HG03354 (cell line): ENCODE measurements around the gene MTERF4.

ENCODE experiments used
- ATAC-seq: cut with Tn5 transposase; IDR thresholded peaks from one replicate; pipeline ENCODE4 v1.9.1; 2021; ENCODE audit warnings: mild to moderate bottlenecking; ENCODE audit not compliant: unreplicated experiment, poor library complexity, severe bottlenecking

The MTERF4 gene, protein sequence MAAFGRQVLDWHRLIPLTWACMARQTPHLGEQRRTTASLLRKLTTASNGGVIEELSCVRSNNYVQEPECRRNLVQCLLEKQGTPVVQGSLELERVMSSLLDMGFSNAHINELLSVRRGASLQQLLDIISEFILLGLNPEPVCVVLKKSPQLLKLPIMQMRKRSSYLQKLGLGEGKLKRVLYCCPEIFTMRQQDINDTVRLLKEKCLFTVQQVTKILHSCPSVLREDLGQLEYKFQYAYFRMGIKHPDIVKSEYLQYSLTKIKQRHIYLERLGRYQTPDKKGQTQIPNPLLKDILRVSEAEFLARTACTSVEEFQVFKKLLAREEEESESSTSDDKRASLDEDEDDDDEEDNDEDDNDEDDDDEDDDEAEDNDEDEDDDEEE

DNA sequence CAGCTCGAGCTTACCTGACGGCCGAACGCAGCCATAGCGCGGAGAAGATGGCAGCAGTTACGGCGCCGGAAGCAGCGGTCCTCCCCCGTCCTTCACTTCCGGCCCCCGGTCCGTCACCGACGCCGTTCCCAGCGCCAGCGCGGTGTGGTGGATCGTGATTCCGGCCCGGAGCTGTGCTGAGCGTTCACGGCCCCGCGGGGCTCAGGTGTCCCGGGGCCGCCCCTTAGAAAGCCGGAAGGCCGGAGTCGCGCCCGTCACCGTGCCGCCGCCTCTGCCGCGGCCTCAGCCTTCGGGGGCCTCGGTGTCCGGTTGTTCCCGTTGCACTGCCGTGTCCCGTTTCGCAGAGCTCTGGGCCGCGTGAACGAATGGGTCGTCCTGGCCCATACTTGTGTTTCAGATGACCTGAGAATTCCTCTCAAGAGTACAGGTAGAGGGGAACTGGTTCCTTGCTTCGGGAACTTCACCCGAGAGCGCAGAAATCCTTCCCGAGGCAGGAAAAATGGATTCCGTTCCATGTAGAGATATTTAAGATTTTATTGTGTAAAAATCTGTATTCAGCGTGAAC, at the start of gene MTERF4:
MTERF4 (minus strand) TSS at position 49 of the 565 bp plus-strand sequence; CDS start at position 35, 14 bp downstream.
- peak; percentile 94 for ATAC-seq

DNA sequence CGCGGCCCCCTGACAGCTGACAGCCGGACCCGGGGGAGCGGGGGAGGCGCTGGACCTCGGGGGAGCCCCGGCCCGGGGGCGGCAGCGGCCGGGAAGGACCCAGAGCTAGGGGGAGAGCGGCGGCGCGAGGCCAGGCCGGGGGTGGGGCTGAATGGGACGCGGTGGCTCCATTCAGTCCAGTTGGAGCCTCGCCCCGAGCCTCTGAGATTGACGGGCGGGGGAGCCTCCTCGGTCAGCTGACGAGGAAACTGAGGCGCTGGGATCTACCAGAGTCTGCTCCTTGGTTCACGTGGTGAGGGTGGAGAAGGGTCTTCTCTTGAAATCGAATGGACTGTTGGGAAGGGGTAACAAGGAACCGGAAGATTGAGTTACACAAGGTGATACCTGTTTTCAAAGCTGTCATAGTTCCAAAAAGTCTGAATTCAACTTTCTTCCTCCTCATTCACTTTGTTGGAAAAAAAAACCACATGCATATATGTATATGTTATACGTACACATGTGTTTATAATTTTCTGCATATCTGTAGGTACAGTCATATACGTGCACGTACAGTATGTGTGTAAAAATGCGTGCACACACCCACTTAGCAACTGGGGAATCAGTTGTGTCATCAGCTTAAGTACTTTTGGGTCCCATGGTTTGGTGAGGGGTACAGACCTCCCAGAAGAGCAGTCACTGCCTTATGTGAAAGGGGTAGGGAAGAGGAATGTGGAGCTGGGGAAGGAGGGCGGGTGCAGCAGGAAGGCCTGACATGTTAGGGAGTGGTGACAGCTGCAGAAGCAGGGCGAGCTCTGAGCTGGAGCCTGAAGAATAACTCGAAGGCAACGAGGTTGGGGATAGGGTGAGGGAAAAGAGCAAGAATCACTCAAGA, 48.8 kb upstream of the MTERF4 start:
- no peak for ATAC-seq

DNA sequence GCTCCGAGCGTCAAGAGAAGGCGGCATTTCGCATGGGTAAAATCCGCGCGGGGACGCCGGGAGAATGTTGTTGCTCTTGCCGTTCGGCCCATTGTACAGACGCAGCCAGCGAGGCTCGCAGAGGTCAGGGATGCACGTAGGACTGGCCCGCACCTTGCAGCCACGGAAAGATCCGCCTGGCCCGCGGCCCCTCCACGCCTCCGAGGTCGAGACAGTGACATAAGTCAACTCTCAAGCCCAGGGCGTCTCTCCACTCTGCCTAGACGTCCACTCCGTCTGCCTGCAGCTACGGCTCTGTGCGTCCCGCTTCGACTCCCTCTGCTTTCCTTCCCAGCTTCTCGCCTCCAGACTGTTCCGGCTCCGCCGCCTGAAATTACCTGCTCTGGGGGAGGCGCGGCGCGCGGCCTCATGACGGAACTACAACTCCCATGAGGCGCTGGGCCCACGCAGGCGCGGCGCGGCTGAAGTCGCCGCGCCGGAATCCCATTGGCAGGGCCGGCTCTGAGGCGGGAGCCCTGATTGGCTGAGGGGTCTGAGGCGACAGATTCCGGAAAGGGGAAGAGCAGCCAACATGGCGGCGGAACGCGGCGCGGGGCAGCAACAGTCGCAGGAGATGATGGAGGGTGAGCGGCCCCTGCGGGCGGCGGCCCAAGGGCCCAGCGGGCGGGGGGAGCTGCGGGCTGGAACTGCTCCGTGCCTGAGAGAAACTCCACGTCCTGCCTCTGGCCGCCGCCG, 48.0 kb upstream of the MTERF4 start, which contains the start of gene PPP1R7:
PPP1R7 (plus strand) TSS at position 543 of the 735 bp plus-strand sequence; CDS start at position 572, 29 bp downstream.
- ATAC-seq: peak; percentile 80

DNA sequence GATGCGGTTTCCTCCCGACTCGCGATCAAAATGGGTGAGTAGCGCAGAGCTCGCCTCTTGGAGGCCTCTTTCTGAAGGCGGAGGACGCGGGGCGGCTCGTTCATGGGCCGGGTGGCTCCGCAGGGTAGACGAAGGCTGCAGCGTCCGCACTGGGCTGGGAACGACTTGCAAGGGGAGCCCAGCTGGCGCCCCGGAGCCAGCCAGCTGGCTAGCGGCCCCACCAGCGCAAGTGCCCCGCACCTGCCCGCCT, 47.5 kb upstream of the MTERF4 start:
- ATAC-seq: peak; percentile 22

DNA sequence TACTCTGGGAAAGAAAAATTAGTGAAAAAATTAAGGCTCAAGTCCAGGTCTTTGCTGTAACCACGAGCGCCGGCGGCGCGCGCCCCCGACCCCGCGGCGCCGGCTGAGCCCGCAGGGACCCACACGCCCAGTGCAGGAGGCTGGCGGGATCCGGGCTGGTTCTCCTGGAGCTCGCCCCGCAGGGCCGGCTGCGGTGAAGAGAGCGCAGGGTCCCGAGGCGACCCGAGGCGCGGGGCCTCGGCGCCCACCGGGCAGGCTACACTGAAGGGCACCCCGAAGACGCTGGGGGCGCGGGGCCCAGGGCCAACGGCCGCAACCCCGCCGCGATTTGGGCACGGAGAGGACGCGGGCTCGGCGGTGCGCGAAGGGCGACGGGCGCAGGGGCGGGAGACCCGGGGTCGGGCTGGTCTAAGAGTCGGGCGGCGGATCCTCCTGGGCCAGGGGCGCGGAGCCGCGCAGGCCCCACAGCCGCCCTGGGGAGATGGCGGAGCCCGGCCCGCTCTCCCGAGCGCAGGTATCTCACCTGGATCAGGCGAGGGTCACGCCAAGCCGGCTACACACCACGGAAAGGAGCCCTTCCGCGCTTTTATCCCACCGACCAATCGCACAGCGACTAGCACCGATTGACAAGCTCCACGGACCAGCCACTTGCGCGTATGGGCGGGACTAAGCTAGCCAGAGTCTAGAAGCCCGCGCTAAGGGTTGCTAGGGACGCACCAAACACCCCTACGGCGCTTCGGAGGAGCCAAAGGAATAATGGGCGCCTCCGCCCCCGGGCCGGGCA, 47.0 kb upstream of the MTERF4 start, which contains the start of gene PASK:
PASK (minus strand) TSS at position 582 of the 784 bp plus-strand sequence. CDS start 6,440 bp downstream, outside the sequence.
- ATAC-seq: peak; percentile 82

DNA sequence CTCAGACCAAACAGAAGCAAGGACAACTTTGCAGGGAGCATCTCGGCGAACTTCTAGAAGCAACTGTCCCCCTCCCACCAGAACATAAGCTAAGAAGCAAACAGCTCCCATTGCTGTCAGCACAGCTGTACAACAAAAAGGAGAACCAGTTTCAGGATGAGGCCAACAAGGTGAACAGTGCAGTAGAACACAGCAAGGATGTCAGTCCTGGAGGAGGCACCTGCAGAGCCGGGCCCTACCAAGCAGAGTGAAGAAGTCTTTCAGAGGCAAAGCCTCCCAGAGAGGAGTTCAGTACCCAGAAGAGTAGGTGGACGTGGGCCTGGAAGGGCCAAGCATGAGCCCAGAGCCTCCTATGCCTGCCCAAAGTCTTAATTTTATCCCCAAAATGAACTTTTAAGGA, 46.2 kb upstream of the MTERF4 start:
- ATAC-seq: no peak

DNA sequence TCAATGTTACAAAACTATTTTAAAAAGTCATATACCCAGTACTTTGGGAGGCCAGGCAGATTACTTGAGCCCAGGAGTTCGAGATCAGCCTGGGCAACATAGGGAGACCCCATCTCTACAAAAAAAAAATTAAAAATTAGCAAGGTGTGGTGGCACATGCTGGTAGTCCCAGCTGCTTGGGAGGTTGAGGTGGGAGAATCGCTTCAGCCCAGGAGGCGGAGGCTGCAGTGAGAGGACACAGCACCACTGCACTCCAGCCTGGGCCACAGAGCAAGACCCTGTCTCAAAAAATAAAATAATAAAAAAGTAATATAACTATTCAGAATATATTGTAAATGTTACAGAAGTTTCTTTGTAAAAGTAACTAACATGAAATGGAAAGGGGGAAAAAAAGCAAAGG, 45.2 kb upstream of the MTERF4 start:
- no peak for ATAC-seq

DNA sequence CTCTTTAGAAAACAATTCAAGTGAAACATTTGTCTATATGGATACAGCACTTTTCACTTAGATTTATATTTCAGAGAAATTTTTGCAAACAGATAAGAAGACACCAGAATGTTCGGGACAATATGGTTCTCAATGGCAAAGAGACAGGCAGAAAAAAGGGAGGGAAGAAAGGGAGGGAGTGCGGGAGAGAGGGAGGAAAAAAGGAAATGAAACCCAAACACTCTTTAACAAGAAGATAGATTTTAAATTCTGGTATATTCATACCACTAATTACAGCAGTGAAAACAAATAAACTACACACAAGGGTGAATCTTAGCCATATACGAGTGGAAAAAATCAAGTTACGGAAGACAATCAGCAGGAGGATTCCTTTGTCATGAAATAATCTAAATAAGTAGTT, 44.2 kb upstream of the MTERF4 start:
- no peak for ATAC-seq

DNA sequence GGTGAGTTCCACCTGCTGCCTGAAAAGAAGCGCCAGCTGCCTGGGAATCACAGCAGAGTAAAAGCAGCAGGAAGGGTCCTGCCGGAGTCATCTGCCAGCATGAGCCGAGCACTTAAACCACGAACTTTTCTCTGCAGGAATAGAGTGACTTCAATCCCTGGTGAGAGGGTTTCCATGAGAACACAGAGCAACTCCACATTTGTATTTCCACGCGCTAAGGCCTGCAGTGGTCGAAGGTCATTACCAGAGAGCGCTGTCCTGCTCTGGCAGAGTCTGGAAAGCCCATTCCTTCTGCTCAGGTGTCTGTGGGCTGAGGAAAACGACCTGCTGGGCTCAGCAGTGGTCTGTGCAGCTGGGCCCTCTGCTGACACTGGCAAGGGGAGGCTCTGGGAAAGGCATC, 40.5 kb upstream of the MTERF4 start:
- no peak for ATAC-seq

DNA sequence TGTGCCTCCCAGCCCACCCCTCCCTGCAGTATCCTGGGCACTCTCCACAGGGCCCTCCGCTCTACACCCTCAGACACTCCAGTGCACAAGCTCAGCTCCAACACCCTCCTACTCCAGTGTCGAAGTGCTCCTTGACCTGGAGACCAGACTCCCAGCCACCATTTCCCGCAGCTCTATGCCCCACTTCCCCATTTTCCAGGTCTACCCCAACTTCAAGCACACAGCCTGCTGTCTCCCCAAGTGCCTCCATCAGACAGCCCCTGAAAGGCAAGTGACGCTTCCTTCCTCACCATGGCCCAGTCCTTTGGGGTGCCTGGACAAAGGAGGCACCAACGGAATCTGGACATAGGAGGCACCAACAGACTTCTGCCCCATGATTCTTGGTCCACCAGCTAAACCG, 40.0 kb upstream of the MTERF4 start:
- no peak for ATAC-seq

DNA sequence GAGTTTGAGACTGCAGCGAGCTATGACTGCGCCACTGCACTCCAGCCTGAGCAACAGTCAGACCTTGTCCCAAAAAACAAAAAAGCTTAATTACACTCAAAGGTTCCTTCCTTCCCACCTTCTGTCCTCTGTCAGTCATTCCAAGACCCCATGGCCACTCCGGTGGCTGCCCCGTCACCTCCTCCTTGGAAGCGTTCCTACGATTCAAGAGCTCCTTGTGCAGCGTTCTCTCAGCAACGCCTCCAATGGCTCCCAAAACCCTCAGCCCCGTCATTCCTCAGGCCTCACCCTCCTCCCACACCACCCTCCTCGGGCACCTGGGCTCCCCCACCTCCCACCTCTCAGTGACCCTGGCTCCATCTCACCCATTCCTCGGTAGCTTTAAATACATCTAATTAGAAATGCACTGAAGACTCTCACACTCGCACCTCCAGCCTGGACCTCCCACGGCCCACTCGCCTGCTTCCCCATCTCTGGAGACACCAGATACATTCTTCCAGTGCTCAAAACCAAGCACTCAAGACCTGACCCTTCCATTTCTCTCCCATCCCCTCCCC, 39.2 kb upstream of the MTERF4 start:
- no peak for ATAC-seq

DNA sequence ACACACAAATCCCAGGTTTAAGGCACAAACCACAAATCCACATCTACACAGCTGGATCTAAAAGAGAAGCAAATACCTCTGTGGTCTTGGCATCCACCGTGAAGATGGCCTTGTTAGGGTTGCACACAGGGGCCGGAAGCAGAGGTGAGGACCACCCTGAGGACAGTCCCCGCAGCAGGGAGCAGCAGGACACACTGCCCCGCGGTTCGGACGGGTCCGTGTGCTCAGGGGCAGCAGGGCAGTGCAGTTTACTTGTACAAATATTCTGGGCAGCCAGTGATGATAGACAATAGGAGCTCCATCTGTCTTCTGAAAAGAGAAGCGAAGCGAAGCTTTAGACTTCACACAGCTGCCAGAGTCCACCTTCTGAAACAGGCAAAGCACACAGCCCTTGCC, 38.4 kb upstream of the MTERF4 start:
- ATAC-seq: no peak

DNA sequence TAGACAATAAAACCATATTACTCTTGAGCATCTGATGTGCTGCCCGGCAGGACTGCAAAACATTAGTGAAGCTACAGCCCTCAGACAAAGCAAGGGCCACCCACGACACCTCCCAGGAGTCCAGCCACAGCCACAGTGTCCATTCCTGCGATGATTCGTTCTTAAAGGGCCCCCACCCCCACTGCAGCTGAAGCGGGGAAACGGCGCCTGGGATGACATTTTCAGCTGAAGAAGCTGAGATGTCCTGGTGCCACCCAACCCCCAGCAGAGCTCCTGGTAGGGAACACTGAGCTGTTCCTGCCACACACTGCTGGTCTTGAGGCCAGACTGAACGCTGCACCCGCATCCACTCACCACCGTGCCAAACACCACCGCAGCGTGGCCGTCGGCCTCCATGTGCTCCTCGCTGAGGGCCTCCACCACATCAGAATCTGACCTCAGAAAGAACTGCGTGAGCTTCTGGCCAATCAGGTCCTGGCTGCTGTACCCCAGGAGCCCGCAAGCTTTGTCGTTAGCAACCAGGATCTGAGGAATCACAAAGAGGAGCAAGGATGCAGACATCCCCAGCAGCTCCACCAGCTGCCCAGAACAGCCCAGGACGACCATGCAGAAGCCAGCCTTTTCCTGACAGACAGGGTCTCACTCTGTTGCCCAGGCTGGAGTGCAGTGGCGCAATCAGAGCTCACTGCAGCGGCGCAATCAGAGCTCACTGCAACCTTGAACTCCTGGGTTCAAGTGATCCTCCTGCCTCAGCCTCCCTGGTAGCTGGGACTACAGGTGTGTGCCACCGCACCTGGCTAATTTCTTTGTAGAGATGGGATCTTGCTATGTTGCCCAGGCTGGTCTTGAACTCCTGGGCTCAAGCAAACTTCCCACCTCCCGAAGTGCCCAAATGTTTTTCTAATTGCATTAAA, 37.7 kb upstream of the MTERF4 start:
- ATAC-seq: no peak

DNA sequence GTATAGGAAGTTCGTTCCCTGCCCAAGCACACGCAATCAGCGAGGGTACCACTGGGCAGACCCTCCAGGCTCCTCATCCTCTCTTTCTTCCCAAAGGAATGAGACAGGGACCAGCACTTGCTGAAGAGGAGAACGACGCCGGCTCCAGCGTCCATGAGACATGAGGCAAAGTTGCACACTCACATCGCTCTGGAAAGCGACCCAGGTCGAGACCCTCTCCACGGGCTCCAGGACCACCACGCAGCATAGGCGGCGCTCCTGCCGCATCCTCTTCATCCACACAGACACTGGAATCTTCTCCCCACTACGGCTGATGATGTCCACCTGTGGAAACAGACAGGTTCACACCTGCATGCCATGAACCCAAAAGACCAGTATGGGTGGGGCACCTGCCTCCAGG, 36.4 kb upstream of the MTERF4 start:
- ATAC-seq: no peak

DNA sequence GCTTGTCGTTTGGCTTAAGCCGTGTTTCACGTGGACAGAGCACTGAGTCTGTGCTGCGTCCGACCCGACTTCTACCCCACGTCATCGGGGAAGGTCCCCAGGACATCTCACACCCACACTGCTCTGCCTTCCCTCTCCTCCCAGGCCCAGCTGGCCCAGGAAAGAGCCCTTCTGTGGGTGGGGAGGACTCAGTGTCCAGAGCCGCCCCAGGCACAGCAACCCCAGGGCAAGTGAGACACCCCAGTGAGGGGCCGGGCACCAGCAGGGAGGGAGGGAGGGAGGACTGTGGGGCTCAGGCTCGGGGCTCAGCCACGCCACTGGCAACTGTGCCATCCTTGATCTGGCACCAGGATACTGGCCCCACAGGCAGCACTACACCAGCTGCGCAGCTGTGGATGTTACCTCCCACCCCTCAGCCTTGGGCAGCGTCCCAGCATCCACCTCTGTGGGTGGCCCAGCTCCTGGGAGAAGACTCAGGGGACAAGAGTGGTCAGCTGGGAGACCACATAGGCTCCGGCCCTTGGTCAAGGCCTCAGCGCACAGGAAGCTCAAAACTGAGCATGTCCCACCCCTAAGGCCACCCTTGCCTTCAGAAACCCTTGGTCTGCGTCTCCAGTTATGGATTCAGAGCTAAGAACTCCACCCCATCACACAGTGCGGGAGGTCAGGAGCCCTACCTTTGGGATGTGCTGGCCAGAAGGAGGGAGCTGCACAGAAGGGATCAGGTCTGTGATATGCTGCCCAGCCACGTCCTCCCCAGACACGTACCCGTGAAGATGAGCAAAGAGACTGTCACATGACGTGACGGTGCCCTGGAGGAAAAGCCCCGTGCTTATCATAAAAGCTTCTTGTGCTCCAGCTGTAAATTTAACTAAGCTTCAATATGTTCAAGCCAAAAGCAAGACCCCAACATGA, 35.4 kb upstream of the MTERF4 start:
- ATAC-seq: no peak

DNA sequence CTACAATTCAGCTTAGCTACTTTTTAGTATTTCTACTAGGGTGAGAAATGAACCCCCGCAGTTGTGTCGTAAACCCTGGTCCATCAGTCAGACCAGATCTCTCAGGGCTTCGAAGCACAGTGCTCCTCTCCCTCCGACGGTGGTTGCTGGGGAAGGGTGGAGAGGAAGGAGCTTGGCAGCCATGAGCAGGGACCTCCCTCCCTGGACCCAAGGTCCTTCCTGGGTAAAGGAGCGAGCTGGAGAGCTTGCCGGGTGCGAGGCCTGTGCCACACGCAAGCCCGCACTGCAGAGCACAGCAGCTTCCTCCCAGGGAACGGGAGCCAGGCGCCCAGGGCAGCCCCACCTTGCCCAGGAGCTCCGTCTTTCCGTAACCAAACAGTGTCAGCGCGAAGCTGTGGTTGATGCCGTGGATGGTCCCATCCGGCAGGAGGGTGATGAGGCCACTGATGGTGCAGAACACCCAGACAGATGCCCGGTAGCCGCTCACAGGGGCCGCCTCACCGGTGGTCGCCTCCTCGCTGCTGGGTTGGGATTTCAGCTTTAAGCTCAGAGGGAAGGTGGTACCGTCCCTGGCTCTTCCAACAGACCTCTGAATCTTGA, 34.7 kb upstream of the MTERF4 start:
- ATAC-seq: no peak

DNA sequence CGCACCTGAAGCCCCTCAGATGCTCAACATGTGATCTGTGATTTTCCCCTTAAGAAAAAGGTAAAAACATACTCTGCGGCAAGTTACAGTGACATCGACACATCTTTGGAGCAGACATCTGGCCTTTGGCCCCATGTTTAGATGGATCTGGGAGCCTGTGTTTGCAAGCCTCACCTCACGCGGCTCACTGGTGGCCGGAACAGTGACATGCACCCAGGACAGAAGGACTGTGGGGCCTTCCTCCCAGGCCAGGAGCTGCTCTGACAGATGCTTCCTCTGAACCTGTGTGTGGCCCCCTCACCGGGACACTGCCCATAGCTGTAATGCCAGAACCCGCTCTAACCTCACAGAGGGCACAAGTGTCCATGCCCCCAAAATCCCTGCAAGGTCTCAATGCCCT, 34.1 kb upstream of the MTERF4 start:
- no peak for ATAC-seq
